IMR-90 (cell line): ENCODE data around the gene FBXW7. TPM values are rescaled to one million over a fixed set of nuclear protein-coding genes. Genes with fewer than 3 reads are reported as not detected.

ENCODE experiments used
- ATAC-seq: fragments of 200-7000 bp; cut with Tn5 transposase; 2 replicates; pipeline ENCODE4 v1.9.1; 2020; ENCODE audit warnings: low read depth, mild to moderate bottlenecking, moderate library complexity
- BruUV-seq: library from RNA; stranded (reverse); fragments of 400-500 nt; replicated peaks from 2 replicates; lab custom pipeline; 2021; lab: Mats Ljungman, UMichigan
- CTCF ChIA-PET: fragments of 300-600 bp; formaldehyde crosslinking; extraction: SDS; loops from one replicate; lab custom pipeline; 2021; ENCODE audit warnings: antibody characterized with exemption; lab: Yijun Ruan, JAX
- POLR2A ChIA-PET: fragments of 300-600 bp; sonication (Branson Sonifier 250); formaldehyde crosslinking; loops from one replicate; lab custom pipeline; 2022; ENCODE audit warnings: antibody characterized with exemption; ENCODE audit not compliant: unreplicated experiment; lab: Charles Lee
- DNase-seq: peaks from one replicate; pipeline ENCODE4 v3.0.0; 2013
- H2AFZ ChIP-seq: replicated peaks from 2 replicates; pipeline ENCODE3; 2013; ENCODE audit warnings: low read length, mild to moderate bottlenecking; ENCODE audit not compliant: poor library complexity
- H2AK5ac ChIP-seq: 2 replicates; pipeline ENCODE4 v1.6.1; 2013; ENCODE audit warnings: low read depth, low read length, inconsistent platforms
- H2AK9ac ChIP-seq: replicated peaks from 2 replicates; pipeline ENCODE3; 2013; ENCODE audit warnings: mild to moderate bottlenecking, low read depth, low read length, moderate library complexity; ENCODE audit not compliant: poor library complexity
- H2BK120ac ChIP-seq: 2 replicates; pipeline ENCODE4 v1.6.1; 2013; ENCODE audit warnings: low read depth, low read length, inconsistent platforms
- H2BK15ac ChIP-seq: 3 replicates; pipeline ENCODE4 v1.6.1; 2013; ENCODE audit warnings: low read depth, low read length, inconsistent platforms
- H2BK20ac ChIP-seq: 2 replicates; pipeline ENCODE4 v1.6.1; 2013; ENCODE audit warnings: low read depth, mild to moderate bottlenecking, inconsistent platforms, low read length, moderate library complexity
- H2BK5ac ChIP-seq: 2 replicates; pipeline ENCODE4 v1.6.1; 2013; ENCODE audit warnings: mild to moderate bottlenecking, low read depth, low read length, inconsistent platforms; ENCODE audit not compliant: poor library complexity, severe bottlenecking
- H3K14ac ChIP-seq: replicated peaks from 2 replicates; pipeline ENCODE4 v1.6.1; 2013; ENCODE audit warnings: low read depth, low read length, inconsistent platforms
- H3K18ac ChIP-seq: 2 replicates; pipeline ENCODE4 v1.6.1; 2013; ENCODE audit warnings: low read depth, low read length, control low read depth
- H3K23ac ChIP-seq: 2 replicates; pipeline ENCODE4 v1.6.1; 2013; ENCODE audit warnings: low read depth, low read length, inconsistent platforms
- H3K27ac ChIP-seq: 2 replicates; pipeline ENCODE4 v1.5.1; 2013; ENCODE audit warnings: mild to moderate bottlenecking, control low read depth, low read length; ENCODE audit not compliant: insufficient read depth
- H3K27me3 ChIP-seq: 2 replicates; pipeline ENCODE4 v1.6.1; 2013; ENCODE audit warnings: low read length; ENCODE audit not compliant: control insufficient read depth, insufficient read depth
- H3K36me3 ChIP-seq: 2 replicates; pipeline ENCODE4 v1.6.1; 2013; ENCODE audit warnings: low read length, mixed read lengths; ENCODE audit not compliant: control insufficient read depth, insufficient read depth
- H3K4ac ChIP-seq: 2 replicates; pipeline ENCODE4 v1.6.1; 2013; ENCODE audit warnings: low read depth, low read length, inconsistent platforms
- H3K4me1 ChIP-seq: 2 replicates; pipeline ENCODE4 v1.6.1; 2013; ENCODE audit warnings: low read length, mixed read lengths; ENCODE audit not compliant: control insufficient read depth, insufficient read depth
- H3K4me2 ChIP-seq: 2 replicates; pipeline ENCODE4 v1.6.1; 2013; ENCODE audit warnings: low read depth, mild to moderate bottlenecking, control low read depth, low read length, moderate library complexity
- H3K4me3 ChIP-seq: 2 replicates; pipeline ENCODE4 v1.5.1; 2013; ENCODE audit warnings: low read depth, mild to moderate bottlenecking, control low read depth, low read length, moderate library complexity; ENCODE audit not compliant: insufficient read depth
- H3K56ac ChIP-seq: 2 replicates; pipeline ENCODE4 v1.6.1; 2013; ENCODE audit warnings: low read length, inconsistent platforms; ENCODE audit not compliant: insufficient read depth; ENCODE audit errors: extremely low read depth
- H3K79me1 ChIP-seq, 2 experiments: 2 replicates each; pipeline ENCODE4 v1.6.1; 2013; ENCODE audit warnings: low read length in 2 of 2, inconsistent platforms in 1 of 2, low read depth in 1 of 2
- H3K9ac ChIP-seq: 2 replicates; pipeline ENCODE4 v1.6.1; 2013; ENCODE audit warnings: low read depth, low read length, control low read depth
- H3K9me1 ChIP-seq: 2 replicates; pipeline ENCODE4 v1.6.1; 2013; ENCODE audit warnings: low read length, inconsistent platforms; ENCODE audit not compliant: insufficient read depth
- H3K9me3 ChIP-seq: 2 replicates; pipeline ENCODE4 v1.6.1; 2013; ENCODE audit warnings: low read length; ENCODE audit not compliant: control insufficient read depth, insufficient read depth
- H4K20me1 ChIP-seq: 2 replicates; pipeline ENCODE4 v1.6.1; 2013; ENCODE audit warnings: low read length, inconsistent platforms; ENCODE audit not compliant: insufficient read depth
- H4K5ac ChIP-seq: 2 replicates; pipeline ENCODE4 v1.6.1; 2013; ENCODE audit warnings: mild to moderate bottlenecking, low read depth, low read length, control low read depth
- H4K8ac ChIP-seq, 2 experiments: 2 replicates each; pipeline ENCODE4 v1.6.1; 2013; ENCODE audit warnings: low read depth in 2 of 2, low read length in 2 of 2, control low read depth in 1 of 2, inconsistent platforms in 1 of 2
- H4K91ac ChIP-seq: 2 replicates; pipeline ENCODE4 v1.6.1; 2013; ENCODE audit warnings: low read depth, low read length, inconsistent platforms; ENCODE audit not compliant: insufficient read depth
- BHLHE40 ChIP-seq: fragments of 150-350 bp; IDR thresholded peaks from 2 replicates; pipeline ENCODE4 v1.6.1; 2016; ENCODE audit warnings: mild to moderate bottlenecking, low read depth, low read length
- CEBPB ChIP-seq: IDR thresholded peaks from 2 replicates; pipeline ENCODE4 v1.6.1; 2012; ENCODE audit warnings: low read depth, low read length, improper control_type of control experiment
- CHD1 ChIP-seq: IDR thresholded peaks from 2 replicates; pipeline ENCODE4 v1.6.1; 2012; ENCODE audit warnings: low read depth, low read length, improper control_type of control experiment
- CTCF ChIP-seq: conservative IDR thresholded peaks from 2 replicates; pipeline ENCODE4 v1.5.1; 2012; ENCODE audit warnings: mild to moderate bottlenecking, low read depth, low read length, improper control_type of control experiment
- ELK1 ChIP-seq: fragments of 150-350 bp; IDR thresholded peaks from 2 replicates; pipeline ENCODE4 v1.6.1; 2016; ENCODE audit warnings: low read depth, mild to moderate bottlenecking, low read length, moderate library complexity, borderline replicate concordance
- FOS ChIP-seq: fragments of 150-350 bp; IDR thresholded peaks from 2 replicates; pipeline ENCODE4 v1.6.1; 2016; ENCODE audit warnings: low read depth, low read length
- MAFK ChIP-seq: IDR thresholded peaks from 2 replicates; pipeline ENCODE4 v1.6.1; 2012; ENCODE audit warnings: low read depth, low read length, improper control_type of control experiment
- MAZ ChIP-seq: IDR thresholded peaks from 2 replicates; pipeline ENCODE4 v1.6.1; 2012; ENCODE audit warnings: low read depth, mild to moderate bottlenecking, low read length, improper control_type of control experiment, moderate library complexity, borderline replicate concordance
- MXI1 ChIP-seq: IDR thresholded peaks from 2 replicates; pipeline ENCODE4 v1.6.1; 2012; ENCODE audit warnings: low read depth, mild to moderate bottlenecking, low read length, moderate library complexity, borderline replicate concordance
- NFE2L2 ChIP-seq: fragments of 150-350 bp; IDR thresholded peaks from 2 replicates; pipeline ENCODE4 v1.6.1; 2016; ENCODE audit warnings: low read depth, mild to moderate bottlenecking, low read length
- POLR2A ChIP-seq: IDR thresholded peaks from 2 replicates; pipeline ENCODE4 v1.6.1; 2012; ENCODE audit warnings: mild to moderate bottlenecking, low read depth, low read length
- RAD21 ChIP-seq: IDR thresholded peaks from 2 replicates; pipeline ENCODE4 v1.6.1; 2012; ENCODE audit warnings: low read length, improper control_type of control experiment
- RCOR1 ChIP-seq: IDR thresholded peaks from 2 replicates; pipeline ENCODE4 v1.6.1; 2012; ENCODE audit warnings: mild to moderate bottlenecking, low read length, improper control_type of control experiment; ENCODE audit not compliant: insufficient replicate concordance
- RFX5 ChIP-seq: IDR thresholded peaks from 2 replicates; pipeline ENCODE4 v1.8.0; 2012; ENCODE audit warnings: low read depth, mild to moderate bottlenecking, low read length, moderate library complexity
- SMC3 ChIP-seq: fragments of 150-350 bp; IDR thresholded peaks from 2 replicates; pipeline ENCODE4 v1.6.1; 2016; ENCODE audit warnings: low read depth, mild to moderate bottlenecking, antibody characterized with exemption, low read length, moderate library complexity
- USF2 ChIP-seq: fragments of 150-350 bp; IDR thresholded peaks from 2 replicates; pipeline ENCODE4 v1.6.1; 2017; ENCODE audit warnings: mild to moderate bottlenecking, antibody characterized with exemption, low read length, low read depth
- WGBS, 2 experiments: methylation state at CpG; one replicate each; pipeline versions ENCODE4 v1.1.5 to v1.1.7; 2013; ENCODE audit warnings: missing lambda C conversion rate in 2 of 2; ENCODE audit not compliant: insufficient read length in 1 of 2; ENCODE audit errors: extremely low coverage in 2 of 2; 5-methylcytosine and 5-hydroxymethylcytosine counted together
- dilution Hi-C: fragments of 300-500 bp; cut with HindIII; formaldehyde crosslinking; loops from one replicate; pipeline ENCODE4 v1.14.3; 2018; ENCODE audit warnings: low sequenced_read_pairs; ENCODE audit not compliant: unreplicated experiment
- in situ Hi-C: fragments of 300-500 bp; cut with MboI; formaldehyde crosslinking; loops from 3 replicates; pipeline ENCODE4 v1.14.3; 2019; ENCODE audit warnings: low sequenced_read_pairs, inconsistent platforms, mixed read lengths
- intact Hi-C: fragments of 100-400 bp; cut with micrococcal nuclease; formaldehyde crosslinking; loops from 2 replicates; pipeline ENCODE4 v1.10.0; 2022
- polyA plus RNA-seq, 3 experiments: library from polyadenylated mRNA; depleted of rRNA; stranded (reverse); fragments of >200 nt; gene quantifications; 2 replicates each; pipeline ENCODE4 v1.2.3, GENCODE V29; 2012; ENCODE audit warnings: low replicate concordance in 1 of 3
- total RNA-seq: library from RNA; depleted of rRNA; stranded (reverse); fragments of >200 nt; gene quantifications from 2 replicates; pipeline ENCODE4 v1.2.3, GENCODE V29; 2012

The FBXW7 gene
- total and polyA plus RNA-seq, 2 of the 4 experiments (the other 2 are of a cell fraction) = 7.2 to 27.4 TPM

- no peak overlapping the region for H4K8ac ChIP-seq
- WGBS, 2 experiments = 80% methylated on average over 1 of the region's 4 CpGs; no CpG with 5 or more reads in 1 of the 2 experiments
- H3K9me1 ChIP-seq = no peaks in the 10 kb centered on the region
- no peak overlapping the region for H2BK15ac ChIP-seq
- no peak overlapping the region for H2BK120ac ChIP-seq
- CTCF ChIA-PET = no interaction called here
- no peak overlapping the region for H2BK5ac ChIP-seq
- H3K9me3 ChIP-seq = no peaks in the 10 kb centered on the region
- H2BK20ac ChIP-seq = no peak overlapping the region
- ATAC-seq (no peak), DNase-seq (no peak)
- no peaks in the 10 kb centered on the region for H3K27me3 ChIP-seq
- no peak overlapping the region for H2AK5ac ChIP-seq
- peaks cover 1% of the 10 kb centered on the region; the same call in 1 of the 2 replicates for H3K4me1 ChIP-seq
- H3K9ac ChIP-seq = no peak overlapping the region
- in situ Hi-C loops (no loop called here), intact Hi-C loops (no loop called here), dilution Hi-C loops (no loop called here)
- no peak overlapping the region for H3K18ac ChIP-seq
- peaks cover 7 to 24% of the 10 kb centered on the region in 2 experiments for H3K79me1 ChIP-seq
- no peak overlapping the region for H4K5ac ChIP-seq
- no peaks in the 10 kb centered on the region for H3K36me3 ChIP-seq
- no peak overlapping the region for H3K4me2 ChIP-seq
- POLR2A ChIA-PET = no interaction called here
- no peak overlapping the region for H3K56ac ChIP-seq
- H3K4me3 ChIP-seq = no peak overlapping the region
- no TSS peak for BruUV-seq
- H2AK9ac ChIP-seq = no peak overlapping the region
- H2AFZ ChIP-seq = no peak overlapping the region
- H3K14ac ChIP-seq = no peak overlapping the region
- no peak overlapping the region for H4K91ac ChIP-seq
- peaks cover 15% of the 10 kb centered on the region; the same call in 1 of the 2 replicates for H4K20me1 ChIP-seq
- no peak overlapping the region for H3K4ac ChIP-seq
- no peak overlapping the region for H3K23ac ChIP-seq
- no peak overlapping the region for H3K27ac ChIP-seq
- no peak for TF ChIP-seq CTCF
- no peak for TF ChIP-seq BHLHE40
- TF ChIP-seq USF2 = no peak
- no peak for TF ChIP-seq POLR2A
- no peak for TF ChIP-seq MAFK
- TF ChIP-seq RAD21 = no peak
- no peak for TF ChIP-seq CEBPB
- TF ChIP-seq FOS = no peak
- TF ChIP-seq CHD1 = no peak
- TF ChIP-seq ELK1 = no peak
- no peak for TF ChIP-seq MAZ
- TF ChIP-seq RCOR1 = no peak
- TF ChIP-seq SMC3 = no peak
- TF ChIP-seq MXI1 = no peak
- TF ChIP-seq RFX5 = no peak
- no peak for TF ChIP-seq NFE2L2
Measured at GRCh38 chr4:152488246-152488645, 47.6 kb downstream of the FBXW7 start.
